ENCODE results near the gene CACNG4. TPM values are rescaled to one million over a fixed set of nuclear protein-coding genes. Genes with fewer than 3 reads are reported as not detected.

Gene CACNG4
- total RNA-seq, 4 donors from 2014 or later = 0.21 to 3.9 (median 0.26) TPM; not detected in 1

GRCh38 chr17:67026341-67026740 is 61.8 kb downstream of the CACNG4 start:
- Histone ChIP-seq H3K27ac (no peak overlapping the region), H3K4me1 (no peaks in the 10 kb centered on the region), H3K9me3 (no peaks in the 10 kb centered on the region), H3K36me3 (no peaks in the 10 kb centered on the region), H3K4me3 (no peak overlapping the region), H3K27me3 (no peaks in the 10 kb centered on the region)
- no peak for DNase-seq
- intact Hi-C loops (cut with DNase I; ENCODE audit: low total_unique reads) = no loop called here
- TF ChIP-seq CTCF (IDR thresholded peaks at IDR 0.05) (no peak), POLR2A (IDR thresholded peaks at IDR 0.05) (no peak)

GRCh38 chr17:67027031-67027628 is 62.6 kb downstream of the CACNG4 start:
- Histone ChIP-seq H3K4me3 (no peak overlapping the region), H3K27ac (no peak overlapping the region), H3K27me3 (no peaks in the 10 kb centered on the region), H3K9me3 (no peaks in the 10 kb centered on the region), H3K36me3 (no peaks in the 10 kb centered on the region), H3K4me1 (no peaks in the 10 kb centered on the region)
- no peak for DNase-seq
- intact Hi-C loops (cut with DNase I; ENCODE audit: low total_unique reads) = no loop called here
- TF ChIP-seq CTCF (IDR thresholded peaks at IDR 0.05) = no peak
- no peak for TF ChIP-seq POLR2A (IDR thresholded peaks at IDR 0.05)

- H3K4me3 ChIP-seq = no peak overlapping the region
- H3K4me1 ChIP-seq = no peaks in the 10 kb centered on the region
- H3K36me3 ChIP-seq = no peaks in the 10 kb centered on the region
- intact Hi-C loops (cut with DNase I; ENCODE audit: low total_unique reads) = no loop called here
- H3K27me3 ChIP-seq = no peaks in the 10 kb centered on the region
- no peaks in the 10 kb centered on the region for H3K9me3 ChIP-seq
- DNase-seq = no peak
- no peak for TF ChIP-seq CTCF (IDR thresholded peaks at IDR 0.05)
- H3K27ac ChIP-seq = no peak overlapping the region
These were observed 66.1 kb downstream of the CACNG4 start for GRCh38 chr17:67030641-67031040.

- H3K27me3 ChIP-seq = no peaks in the 10 kb centered on the region
- intact Hi-C loops (cut with DNase I; ENCODE audit: low total_unique reads) = no loop called here
- DNase-seq = no peak
- no peaks in the 10 kb centered on the region for H3K4me1 ChIP-seq
- H3K9me3 ChIP-seq = no peaks in the 10 kb centered on the region
- H3K4me3 ChIP-seq = no peak overlapping the region
- TF ChIP-seq CTCF (IDR thresholded peaks at IDR 0.05) = no peak
- no peak for TF ChIP-seq POLR2A (IDR thresholded peaks at IDR 0.05)
- no peaks in the 10 kb centered on the region for H3K36me3 ChIP-seq
- H3K27ac ChIP-seq = no peak overlapping the region
These were observed 67.9 kb downstream of the CACNG4 start for GRCh38 chr17:67032382-67032781.

- Histone ChIP-seq H3K27ac (no peak overlapping the region), H3K4me1 (no peaks in the 10 kb centered on the region), H3K9me3 (no peaks in the 10 kb centered on the region), H3K4me3 (no peak overlapping the region), H3K27me3 (no peaks in the 10 kb centered on the region), H3K36me3 (no peaks in the 10 kb centered on the region)
- intact Hi-C loops (cut with DNase I; ENCODE audit: low total_unique reads) = no loop called here
- TF ChIP-seq CTCF (IDR thresholded peaks at IDR 0.05) = no peak
- no peak for TF ChIP-seq POLR2A (IDR thresholded peaks at IDR 0.05)
- no peak for DNase-seq
These were observed 68.5 kb downstream of the CACNG4 start for GRCh38 chr17:67032985-67033384.

Measured in uterus (tissue), 4 donors.